Caco-2 (cell line): ENCODE data around the gene DOCK4. TPM values are rescaled to one million over a fixed set of nuclear protein-coding genes. Genes with fewer than 3 reads are reported as not detected.

Experiments used
- BruUV-seq: library from RNA; stranded (reverse); fragments of 400-500 nt; replicated peaks from 2 replicates; lab custom pipeline; 2021; lab: Mats Ljungman, UMichigan
- CTCF ChIA-PET: fragments of 300-600 bp; sonication (Branson Sonifier 250); formaldehyde crosslinking; loops from one replicate; lab custom pipeline; 2022; ENCODE audit warnings: antibody characterized with exemption; lab: Charles Lee
- POLR2A ChIA-PET: fragments of 300-600 bp; sonication (Branson Sonifier 250); formaldehyde crosslinking; loops from one replicate; lab custom pipeline; 2022; ENCODE audit warnings: antibody characterized with exemption; lab: Charles Lee
- DNase-seq, 2 experiments: peaks; one replicate each; pipeline versions ENCODE4 v3.0.0 to v3.0.0-alpha.2; 2020 to 2022
- H3K27me3 ChIP-seq: replicated peaks from 2 replicates; pipeline ENCODE4 v1.6.0; 2011; ENCODE audit warnings: low read length; ENCODE audit not compliant: control insufficient read depth, insufficient read depth
- H3K36me3 ChIP-seq: 2 replicates; pipeline ENCODE4 v1.5.1; 2011; ENCODE audit warnings: low read length; ENCODE audit not compliant: control insufficient read depth, insufficient read depth
- H3K4me1 ChIP-seq: fragments of 250-450 bp; sonication (Bioruptor Pico); 2 replicates; pipeline ENCODE4 v1.5.1; 2020; ENCODE audit warnings: mild to moderate bottlenecking
- H3K4me3 ChIP-seq: 2 replicates; pipeline ENCODE4 v1.5.1; 2011; ENCODE audit warnings: low read depth, mild to moderate bottlenecking, control low read depth, low read length
- H3K9me3 ChIP-seq: fragments of 250-450 bp; sonication (Bioruptor Pico); 2 replicates; pipeline ENCODE4 v1.5.1; 2020; ENCODE audit warnings: mild to moderate bottlenecking, moderate library complexity
- H3K27ac Mint-ChIP-seq: one replicate; pipeline ENCODE4 v1.8.0; 2022; ENCODE audit warnings: mixed read lengths; ENCODE audit not compliant: unreplicated experiment
- H3K27me3 Mint-ChIP-seq: one replicate; pipeline ENCODE4 v1.8.0; 2022; ENCODE audit warnings: mixed read lengths; ENCODE audit not compliant: insufficient read depth, unreplicated experiment
- H3K36me3 Mint-ChIP-seq: one replicate; pipeline ENCODE4 v1.8.0; 2022; ENCODE audit warnings: mild to moderate bottlenecking, mixed read lengths; ENCODE audit not compliant: insufficient read depth, unreplicated experiment
- H3K4me1 Mint-ChIP-seq: one replicate; pipeline ENCODE4 v1.8.0; 2022; ENCODE audit warnings: low read depth, mixed read lengths; ENCODE audit not compliant: unreplicated experiment
- H3K4me3 Mint-ChIP-seq: one replicate; pipeline ENCODE4 v1.8.0; 2022; ENCODE audit warnings: mild to moderate bottlenecking, moderate library complexity, mixed read lengths; ENCODE audit not compliant: unreplicated experiment
- H3K9me3 Mint-ChIP-seq: one replicate; pipeline ENCODE4 v1.8.0; 2022; ENCODE audit warnings: mixed read lengths; ENCODE audit not compliant: unreplicated experiment
- intact Hi-C: fragments of 100-400 bp; cut with micrococcal nuclease; formaldehyde crosslinking; loops from one replicate; pipeline ENCODE4 v1.10.0; 2022; ENCODE audit not compliant: unreplicated experiment
- total RNA-seq: library from RNA; stranded (reverse); gene quantifications from 2 replicates; pipeline ENCODE4 v1.2.3, GENCODE V29; 2022
- TF ChIP-seq, protein P1 (sequence below), 2 experiments: fragments of 200-600 bp in 1 of 2; IDR thresholded peaks; 1 replicate in 1 of 2; 2 replicates in 1 of 2; pipeline versions ENCODE4 v1.5.1 to v1.8.0; 2011 to 2022; ENCODE audit warnings: antibody characterized with exemption in 1 of 2, control low read depth in 1 of 2, inconsistent platforms in 1 of 2, low read depth in 1 of 2, low read length in 1 of 2, mild to moderate bottlenecking in 1 of 2, moderate library complexity in 1 of 2; ENCODE audit not compliant: insufficient read depth in 1 of 2, severe bottlenecking in 1 of 2, unreplicated experiment in 1 of 2

DOCK4 gene
- total RNA-seq, 1 experiment from 2014 or later: 2.0 TPM

DNA sequence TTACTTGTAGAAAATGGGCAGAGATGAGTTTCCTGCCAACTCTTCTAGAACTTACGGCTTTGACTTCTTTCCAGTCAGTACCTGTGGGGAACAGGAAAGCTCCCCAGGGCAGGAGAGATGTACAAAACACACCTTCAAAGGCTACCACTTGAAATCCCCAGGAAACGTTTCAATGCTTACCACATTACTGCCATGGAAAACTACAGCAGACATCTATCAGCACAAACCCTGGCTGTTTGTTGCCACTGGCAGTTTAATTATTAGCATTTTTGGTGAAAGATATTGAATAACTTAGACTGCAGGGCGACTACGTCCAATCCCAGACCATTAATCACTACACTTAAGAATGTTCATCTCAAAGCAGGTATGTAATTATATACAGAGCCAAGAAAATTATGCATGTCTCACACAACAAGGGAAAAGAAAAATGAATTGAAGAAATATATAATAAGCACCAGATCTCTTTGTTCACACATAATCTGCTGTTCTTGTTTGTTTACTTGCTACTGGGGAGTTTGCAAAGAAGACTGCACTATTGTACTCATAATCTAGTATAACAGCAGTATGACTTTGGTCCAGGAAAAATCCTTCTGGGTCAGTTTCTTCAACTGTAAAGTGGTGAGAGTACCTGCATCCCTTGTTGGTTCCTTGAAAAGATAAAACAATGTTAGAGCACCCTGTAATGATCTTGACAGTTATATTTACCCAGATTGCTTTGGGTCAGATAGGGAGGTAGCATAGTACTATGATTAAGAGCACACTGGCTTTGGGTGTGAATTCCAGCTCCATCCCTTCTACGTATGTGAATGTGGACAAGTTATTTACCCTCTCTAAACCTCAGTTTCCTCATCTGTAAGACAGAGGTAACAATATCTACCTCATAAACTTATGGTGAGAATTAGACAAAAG is 138.3 kb downstream of the DOCK4 start:
- Histone ChIP-seq H3K4me1 (no peaks in the 10 kb centered on the region), H3K36me3 (no peaks in the 10 kb centered on the region), H3K27me3 (no peaks in the 10 kb centered on the region), H3K9me3 (no peaks in the 10 kb centered on the region), H3K4me3 (no peak overlapping the region)
- Mint-ChIP-seq H3K36me3 (no peaks in the 10 kb centered on the region), H3K9me3 (no peaks in the 10 kb centered on the region), H3K27me3 (no peaks in the 10 kb centered on the region), H3K4me1 (no peaks in the 10 kb centered on the region), H3K27ac (no peak overlapping the region), H3K4me3 (no peak overlapping the region)
- DNase-seq: no peak
- POLR2A ChIA-PET: no interaction called here
- TF ChIP-seq, protein P1, sequence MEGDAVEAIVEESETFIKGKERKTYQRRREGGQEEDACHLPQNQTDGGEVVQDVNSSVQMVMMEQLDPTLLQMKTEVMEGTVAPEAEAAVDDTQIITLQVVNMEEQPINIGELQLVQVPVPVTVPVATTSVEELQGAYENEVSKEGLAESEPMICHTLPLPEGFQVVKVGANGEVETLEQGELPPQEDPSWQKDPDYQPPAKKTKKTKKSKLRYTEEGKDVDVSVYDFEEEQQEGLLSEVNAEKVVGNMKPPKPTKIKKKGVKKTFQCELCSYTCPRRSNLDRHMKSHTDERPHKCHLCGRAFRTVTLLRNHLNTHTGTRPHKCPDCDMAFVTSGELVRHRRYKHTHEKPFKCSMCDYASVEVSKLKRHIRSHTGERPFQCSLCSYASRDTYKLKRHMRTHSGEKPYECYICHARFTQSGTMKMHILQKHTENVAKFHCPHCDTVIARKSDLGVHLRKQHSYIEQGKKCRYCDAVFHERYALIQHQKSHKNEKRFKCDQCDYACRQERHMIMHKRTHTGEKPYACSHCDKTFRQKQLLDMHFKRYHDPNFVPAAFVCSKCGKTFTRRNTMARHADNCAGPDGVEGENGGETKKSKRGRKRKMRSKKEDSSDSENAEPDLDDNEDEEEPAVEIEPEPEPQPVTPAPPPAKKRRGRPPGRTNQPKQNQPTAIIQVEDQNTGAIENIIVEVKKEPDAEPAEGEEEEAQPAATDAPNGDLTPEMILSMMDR (IDR thresholded peaks at IDR 0.05; ENCODE audit: insufficient read depth in 1 of 2, low read depth in 1 of 2, low read length in 1 of 2, severe bottlenecking in 1 of 2, unreplicated experiment in 1 of 2): no peak
- intact Hi-C loops: no loop called here
- CTCF ChIA-PET: no interaction called here
- BruUV-seq: no TSS peak

DNA sequence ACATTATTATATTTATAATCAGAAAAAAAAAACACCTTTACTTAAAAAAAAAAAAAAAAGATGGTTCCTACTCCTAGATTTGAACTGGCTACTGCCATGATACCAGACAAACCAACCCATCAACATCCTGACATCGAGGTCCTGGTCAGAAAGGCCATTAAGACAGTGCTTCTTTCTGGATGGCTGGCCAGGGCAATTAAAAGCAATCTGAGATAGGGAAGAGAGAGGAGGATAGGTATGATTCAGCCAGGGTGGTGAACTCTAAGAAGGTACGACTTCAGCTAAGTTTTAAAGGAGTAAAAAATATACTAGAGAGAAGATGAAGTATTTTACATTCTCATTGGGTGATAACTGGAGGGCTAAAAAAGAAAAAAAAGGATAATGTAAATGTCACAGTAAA is 139.0 kb downstream of the DOCK4 start:
- no peaks in the 10 kb centered on the region for H3K36me3 Mint-ChIP-seq
- H3K27me3 ChIP-seq: no peaks in the 10 kb centered on the region
- intact Hi-C loops: no loop called here
- no peaks in the 10 kb centered on the region for H3K4me1 ChIP-seq
- no peak overlapping the region for H3K4me3 ChIP-seq
- no peak overlapping the region for H3K27ac Mint-ChIP-seq
- H3K4me3 Mint-ChIP-seq: no peak overlapping the region
- ChIA-PET POLR2A (no interaction called here), CTCF (no interaction called here)
- BruUV-seq: no TSS peak
- TF ChIP-seq, protein P1 (IDR thresholded peaks at IDR 0.05; ENCODE audit: insufficient read depth in 1 of 2, low read depth in 1 of 2, low read length in 1 of 2, severe bottlenecking in 1 of 2, unreplicated experiment in 1 of 2): no peak
- no peaks in the 10 kb centered on the region for H3K9me3 Mint-ChIP-seq
- no peaks in the 10 kb centered on the region for H3K27me3 Mint-ChIP-seq
- H3K4me1 Mint-ChIP-seq: no peaks in the 10 kb centered on the region
- no peaks in the 10 kb centered on the region for H3K9me3 ChIP-seq
- no peaks in the 10 kb centered on the region for H3K36me3 ChIP-seq
- no peak for DNase-seq

GRCh38 chr7:112065758-112066157 is 140.4 kb downstream of the DOCK4 start:
- no TSS peak for BruUV-seq
- no peak for DNase-seq
- Mint-ChIP-seq H3K27ac (no peak overlapping the region), H3K4me1 (peaks cover 6% of the 10 kb centered on the region), H3K27me3 (no peaks in the 10 kb centered on the region), H3K36me3 (no peaks in the 10 kb centered on the region), H3K9me3 (no peaks in the 10 kb centered on the region), H3K4me3 (no peak overlapping the region)
- Histone ChIP-seq H3K4me1 (no peaks in the 10 kb centered on the region), H3K9me3 (no peaks in the 10 kb centered on the region), H3K4me3 (no peak overlapping the region), H3K36me3 (no peaks in the 10 kb centered on the region), H3K27me3 (no peaks in the 10 kb centered on the region)
- TF ChIP-seq, protein P1 (IDR thresholded peaks at IDR 0.05; ENCODE audit: insufficient read depth in 1 of 2, low read depth in 1 of 2, low read length in 1 of 2, severe bottlenecking in 1 of 2, unreplicated experiment in 1 of 2): no peak
- ChIA-PET CTCF (no interaction called here), POLR2A (no interaction called here)
- intact Hi-C loops: no loop called here
